Gastrocnemius medialis (tissue), 4 donors: ENCODE results near the gene HOXA6. TPM values are rescaled to one million over a fixed set of nuclear protein-coding genes. Genes with fewer than 3 reads are reported as not detected.

Source experiments
- ATAC-seq, 2 donors: fragments of 150-250 bp; one replicate each; pipeline ENCODE4 v1.9.1; 2016
- DNase-seq, 2 donors: peaks; one replicate each; pipeline ENCODE4 v3.0.0-alpha.2; 2019
- H3K27ac ChIP-seq, 4 donors: fragments of 200-600 bp; sonication (generic); 1 replicate in 1 of 4; 2 replicates in 3 of 4; pipeline ENCODE4 v1.5.1; 2016 to 2018; ENCODE audit warnings: mild to moderate bottlenecking in 2 of 4, moderate library complexity in 1 of 4
- H3K27me3 ChIP-seq, 3 donors: fragments of 200-600 bp; sonication (generic) in 2 of 3; 1 replicate in 1 of 3; 2 replicates in 2 of 3; pipeline versions ENCODE4 v1.5.1 to v1.6.0; 2016 to 2019; ENCODE audit warnings: mild to moderate bottlenecking in 1 of 3, moderate library complexity in 1 of 3
- H3K36me3 ChIP-seq, 2 donors: fragments of 200-600 bp; sonication (generic) in 1 of 2; one replicate each; pipeline ENCODE4 v1.5.1; 2017 to 2018
- H3K4me1 ChIP-seq, 2 donors: fragments of 200-600 bp; sonication (generic) in 1 of 2; one replicate each; pipeline ENCODE4 v1.5.1; 2016 to 2017; ENCODE audit warnings: mild to moderate bottlenecking in 2 of 2
- H3K4me3 ChIP-seq, 4 donors: fragments of 200-600 bp; sonication (generic) in 3 of 4; 1 replicate in 1 of 4; 2 replicates in 3 of 4; pipeline ENCODE4 v1.5.1; 2016 to 2019; ENCODE audit warnings: mild to moderate bottlenecking in 2 of 4
- H3K9me3 ChIP-seq, 3 donors: fragments of 200-600 bp; sonication (generic) in 2 of 3; 1 replicate in 1 of 3; 2 replicates in 2 of 3; pipeline ENCODE4 v1.5.1; 2016 to 2019
- CTCF ChIP-seq, 5 experiments: fragments of 450-650 bp in 3 of 5; fragments of 200-600 bp in 2 of 5; sonication (generic) in 2 of 5; IDR thresholded peaks in 4 of 5; conservative IDR thresholded peaks in 1 of 5; 1 replicate in 4 of 5; 2 replicates in 1 of 5; pipeline ENCODE4 v1.5.1; 2016 to 2019; ENCODE audit warnings: antibody characterized with exemption in 5 of 5, mild to moderate bottlenecking in 3 of 5, moderate library complexity in 3 of 5
- POLR2A ChIP-seq, 2 donors: fragments of 450-650 bp; IDR thresholded peaks; one replicate each; pipeline ENCODE4 v1.6.1; 2017; ENCODE audit warnings: antibody characterized with exemption in 2 of 2, mild to moderate bottlenecking in 2 of 2, moderate library complexity in 2 of 2
- in situ Hi-C, 4 donors: fragments of 200-750 bp; cut with MboI; loops; one replicate each; pipeline versions ENCODE4 v1.15.0 to v1.8.0; 2017; ENCODE audit warnings: low sequenced_read_pairs in 4 of 4
- intact Hi-C: fragments of 100-400 bp; cut with DNase I; formaldehyde crosslinking; loops from one replicate; pipeline ENCODE4 v1.15.1; 2023; ENCODE audit warnings: low total_unique reads
- total RNA-seq, 4 donors: library from RNA; depleted of rRNA; stranded (reverse); fragments of >200 nt; gene quantifications; one replicate each; pipeline versions ENCODE4 v1.1.0 to v1.2.3, GENCODE V29; 2016

HOXA6 gene
- total RNA-seq, 4 donors from 2014 or later, result 2.6 to 5.6 (median 4.2) TPM

DNA sequence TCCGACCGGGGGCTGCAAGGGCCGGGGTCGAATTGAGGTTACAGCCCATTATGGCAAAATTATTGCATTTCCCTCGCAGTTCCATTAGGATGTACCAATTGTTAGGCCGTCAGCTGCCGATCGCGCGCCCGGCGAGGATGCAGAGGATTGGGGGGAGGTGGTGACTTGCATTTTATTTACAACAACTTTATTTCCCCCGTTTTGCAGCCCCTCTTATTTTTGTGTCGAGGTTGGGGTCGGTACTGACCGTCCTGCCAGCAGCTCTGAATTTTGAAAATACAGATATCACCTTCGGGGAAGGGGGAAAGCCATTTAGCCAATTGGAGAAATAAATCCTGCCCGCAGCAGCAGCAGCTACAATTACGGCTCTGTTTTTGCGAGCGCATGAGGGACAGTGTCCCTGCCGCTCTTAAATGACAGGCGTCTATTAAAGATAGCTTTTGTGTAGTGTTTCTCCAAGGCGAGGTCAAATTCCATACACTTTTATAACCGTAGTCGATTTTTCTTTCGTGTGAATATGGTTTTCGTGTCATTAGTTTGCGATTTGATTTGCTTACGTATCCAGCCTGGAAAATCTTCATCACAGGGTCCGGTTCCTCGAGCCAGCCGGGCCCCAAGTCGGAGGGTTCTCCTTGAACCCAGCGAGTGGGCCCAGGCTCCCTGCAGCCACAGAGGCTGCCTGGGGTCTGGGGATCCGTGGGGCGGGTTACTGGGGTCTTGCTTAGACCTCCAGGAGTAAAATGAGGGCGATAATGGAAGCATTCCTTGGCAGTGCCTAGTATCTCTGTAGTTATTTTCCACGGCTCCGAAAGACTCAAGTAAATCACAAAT, 3.4 kb downstream of the HOXA6 start:
- DNase-seq (no peak), ATAC-seq (no peak)
- in situ Hi-C loops, result loop anchor here in 2 of 4 donors (5.0 to 10.0 kb wide), 3 partner anchors 289 to 779 kb away; no protein-coding TSS in a partner anchor
- Histone ChIP-seq H3K4me3 (peak overlapping the region in 2 of 4 donors; percentile 14 to 26), H3K27me3 (no peaks in the 10 kb centered on the region), H3K36me3 (peaks cover 0 to 20% of the 10 kb centered on the region in 2 donors), H3K4me1 (peaks cover 27 to 29% of the 10 kb centered on the region in 2 donors), H3K9me3 (no peaks in the 10 kb centered on the region), H3K27ac (peak overlapping the region; percentile 30 to 94 (median 64))
- TF ChIP-seq CTCF (IDR thresholded peaks at IDR 0.05 in 4 of 5, conservative IDR thresholded peaks at IDR 0.05 in 1 of 5), result peak in 3 of 5 experiments; percentile 9 to 62 (median 36)
- no peak for TF ChIP-seq POLR2A (IDR thresholded peaks at IDR 0.05)
- intact Hi-C loops, result no loop called here

DNA sequence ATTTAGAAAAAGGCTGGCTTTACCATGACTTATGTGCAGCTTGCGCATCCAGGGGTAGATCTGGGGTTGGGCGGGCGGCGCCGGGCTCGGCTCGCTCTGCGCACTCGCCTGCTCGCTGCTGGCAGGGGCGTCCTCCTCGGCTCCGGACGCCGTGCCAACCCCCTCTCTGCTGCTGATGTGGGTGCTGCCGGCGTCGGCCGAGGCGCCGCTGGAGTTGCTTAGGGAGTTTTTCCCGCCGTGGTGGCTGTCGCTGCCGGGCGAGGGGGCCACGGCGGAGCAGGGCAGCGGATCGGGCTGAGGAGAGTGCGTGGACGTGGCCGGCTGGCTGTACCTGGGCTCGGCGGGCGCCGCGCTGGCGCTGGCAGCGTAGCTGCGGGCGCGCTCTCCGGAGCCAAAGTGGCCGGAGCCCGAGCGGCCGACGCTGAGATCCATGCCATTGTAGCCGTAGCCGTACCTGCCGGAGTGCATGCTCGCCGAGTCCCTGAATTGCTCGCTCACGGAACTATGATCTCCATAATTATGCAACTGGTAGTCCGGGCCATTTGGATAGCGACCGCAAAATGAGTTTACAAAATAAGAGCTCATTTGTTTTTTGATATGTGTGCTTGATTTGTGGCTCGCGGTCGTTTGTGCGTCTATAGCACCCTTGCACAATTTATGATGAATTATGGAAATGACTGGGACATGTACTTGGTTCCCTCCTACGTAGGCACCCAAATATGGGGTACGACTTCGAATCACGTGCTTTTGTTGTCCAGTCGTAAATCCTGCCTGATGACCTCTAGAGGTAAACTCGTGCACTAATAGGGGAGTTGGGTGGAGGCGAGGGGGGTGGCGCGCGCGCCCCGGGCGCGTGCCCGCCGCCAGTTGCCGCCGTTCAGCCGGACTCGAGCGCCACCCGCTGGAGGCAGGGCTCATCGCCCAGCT, 4.3 kb downstream of the HOXA6 start, which contains the start of gene HOXA5:
HOXA5 (minus strand) TSS at position 659 of the 927 bp plus-strand sequence; CDS start at position 585, 74 bp downstream.
- Histone ChIP-seq H3K36me3 (peaks cover 0 to 20% of the 10 kb centered on the region in 2 donors), H3K4me1 (peaks cover 18 to 24% of the 10 kb centered on the region in 2 donors), H3K27me3 (no peaks in the 10 kb centered on the region), H3K27ac (peak within 1 kb of the TSS; percentile 79 to 94 (median 88)), H3K4me3 (peak within 1 kb of the TSS; percentile 56 to 68 (median 62)), H3K9me3 (no peaks in the 10 kb centered on the region)
- peak; percentile 76 to 80 for DNase-seq
- peak; percentile 82 to 95 for ATAC-seq
- in situ Hi-C loops, result loop anchor here in 2 of 4 donors (5.0 to 10.0 kb wide), 3 partner anchors 288 to 778 kb away; no protein-coding TSS in a partner anchor
- intact Hi-C loops, result no loop called here
- TF ChIP-seq POLR2A (IDR thresholded peaks at IDR 0.05), result peak; percentile 57 to 83
- TF ChIP-seq CTCF (IDR thresholded peaks at IDR 0.05 in 4 of 5, conservative IDR thresholded peaks at IDR 0.05 in 1 of 5), result peak in 4 of 5 experiments; percentile 77 to 90 (median 86)

DNA sequence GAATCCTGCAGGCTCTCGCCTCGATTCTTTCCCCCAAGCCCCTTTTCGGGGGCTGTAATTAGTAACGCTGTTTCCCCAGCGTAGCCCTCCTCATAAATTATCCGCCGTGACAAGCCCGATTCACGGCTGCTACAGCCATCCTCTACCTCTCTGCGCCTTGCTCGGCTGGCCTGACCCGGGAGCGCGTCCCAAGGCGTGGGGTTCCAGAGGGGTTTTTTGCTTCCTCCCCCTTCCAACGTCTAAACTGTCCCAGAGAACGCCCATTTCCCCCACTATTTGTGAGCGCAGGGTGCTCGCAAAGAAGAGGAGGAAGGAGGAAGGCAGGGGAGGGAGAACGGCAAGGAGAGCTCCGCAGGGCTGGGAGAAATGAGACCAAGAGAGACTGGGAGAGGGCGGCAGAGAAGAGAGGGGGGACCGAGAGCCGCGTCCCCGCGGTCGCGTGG, 5.0 kb downstream of the HOXA6 start:
- H3K27me3 ChIP-seq, result no peaks in the 10 kb centered on the region
- H3K9me3 ChIP-seq, result no peaks in the 10 kb centered on the region
- peaks cover 0 to 20% of the 10 kb centered on the region in 2 donors for H3K36me3 ChIP-seq
- ATAC-seq, result no peak
- no peak for DNase-seq
- H3K4me3 ChIP-seq, result peak overlapping the region; percentile 56 to 68 (median 62)
- peak overlapping the region; percentile 79 to 94 (median 88) for H3K27ac ChIP-seq
- H3K4me1 ChIP-seq, result peaks cover 20 to 22% of the 10 kb centered on the region in 2 donors
- in situ Hi-C loops (loop anchor here in 2 of 4 donors (5.0 to 10.0 kb wide), 3 partner anchors 288 to 778 kb away; no protein-coding TSS in a partner anchor), intact Hi-C loops (no loop called here)
- no peak for TF ChIP-seq POLR2A (IDR thresholded peaks at IDR 0.05)

DNA sequence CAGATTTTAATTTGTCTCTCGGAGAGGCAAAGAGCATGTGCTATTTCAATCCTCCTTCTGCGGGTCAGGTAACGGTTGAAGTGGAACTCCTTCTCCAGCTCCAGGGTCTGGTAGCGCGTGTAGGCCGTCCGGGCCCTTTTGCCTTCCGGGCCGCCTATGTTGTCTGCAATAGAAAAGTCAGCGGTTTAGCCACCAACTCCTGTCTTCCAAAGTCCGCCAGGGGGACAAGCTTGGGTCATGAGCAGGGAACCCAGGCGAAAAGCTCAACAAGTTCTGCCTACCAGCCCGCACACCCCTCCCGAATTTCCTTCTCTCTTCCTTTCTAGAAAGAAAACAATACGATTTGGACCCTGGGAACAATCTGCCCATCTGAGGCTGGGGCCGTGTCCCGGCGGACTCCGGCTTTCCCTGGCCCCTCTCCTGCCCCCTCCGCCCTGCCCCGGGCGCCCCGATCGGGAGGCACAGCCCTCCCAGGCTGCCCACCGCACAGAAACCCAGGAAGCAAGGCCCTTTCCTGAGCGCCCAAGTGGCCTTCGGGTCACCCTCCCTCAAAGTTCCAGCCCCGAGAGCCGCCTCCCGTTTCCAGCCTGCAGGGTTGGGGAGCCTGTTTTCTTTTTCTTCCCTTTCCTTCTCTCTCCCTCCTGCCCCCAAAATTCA, 5.5 kb downstream of the HOXA6 start:
- H3K27me3 ChIP-seq, result no peaks in the 10 kb centered on the region
- no peaks in the 10 kb centered on the region for H3K9me3 ChIP-seq
- ATAC-seq (no peak), DNase-seq (no peak)
- H3K36me3 ChIP-seq, result peaks cover 0 to 20% of the 10 kb centered on the region in 2 donors
- H3K4me3 ChIP-seq, result peak overlapping the region; percentile 56 to 68 (median 62)
- TF ChIP-seq CTCF (IDR thresholded peaks at IDR 0.05 in 4 of 5, conservative IDR thresholded peaks at IDR 0.05 in 1 of 5) (peak in 1 of 5 experiments; percentile 1), POLR2A (IDR thresholded peaks at IDR 0.05) (no peak)
- peaks cover 17 to 22% of the 10 kb centered on the region in 2 donors for H3K4me1 ChIP-seq
- H3K27ac ChIP-seq, result peak overlapping the region; percentile 79 to 94 (median 88)
- in situ Hi-C loops (loop anchor here in 2 of 4 donors (5.0 to 10.0 kb wide), 3 partner anchors 287 to 777 kb away; no protein-coding TSS in a partner anchor), intact Hi-C loops (no loop called here)
